Uterus (tissue), 4 donors: ENCODE results near the gene CCDC87. TPM values are rescaled to one million over a fixed set of nuclear protein-coding genes. Genes with fewer than 3 reads are reported as not detected.

Experiments used
- DNase-seq, 2 donors: peaks; one replicate each; pipeline ENCODE4 v3.0.0-alpha.2; 2019 to 2020
- H3K27ac ChIP-seq, 2 donors: fragments of 200-600 bp; sonication (generic); 1 replicate in 1 of 2; 2 replicates in 1 of 2; pipeline ENCODE4 v1.5.1; 2016 to 2018
- H3K27me3 ChIP-seq, 2 donors: fragments of 200-600 bp; sonication (generic); one replicate each; pipeline ENCODE4 v1.5.1; 2018 to 2019; ENCODE audit warnings: control low read depth in 1 of 2
- H3K36me3 ChIP-seq, 2 donors: fragments of 200-600 bp; sonication (generic); one replicate each; pipeline ENCODE4 v1.5.1; 2019; ENCODE audit warnings: control low read depth in 1 of 2
- H3K4me1 ChIP-seq, 2 donors: fragments of 200-600 bp; sonication (generic); one replicate each; pipeline ENCODE4 v1.5.1; 2018 to 2019; ENCODE audit warnings: control low read depth in 1 of 2
- H3K4me3 ChIP-seq, 2 donors: fragments of 200-600 bp; sonication (generic); 1 replicate in 1 of 2; 2 replicates in 1 of 2; pipeline ENCODE4 v1.5.1; 2018 to 2019; ENCODE audit warnings: mild to moderate bottlenecking in 1 of 2
- H3K9me3 ChIP-seq, 2 donors: fragments of 200-600 bp; sonication (generic); one replicate each; pipeline ENCODE4 v1.5.1; 2019; ENCODE audit warnings: control low read depth in 1 of 2
- CTCF ChIP-seq, 4 experiments: fragments of 200-600 bp in 2 of 4; fragments of 450-650 bp in 2 of 4; sonication (generic) in 2 of 4; IDR thresholded peaks; one replicate each; pipeline ENCODE4 v1.5.1; 2016 to 2019; ENCODE audit warnings: antibody characterized with exemption in 4 of 4, mild to moderate bottlenecking in 2 of 4, moderate library complexity in 1 of 4
- POLR2A ChIP-seq, 2 donors: fragments of 450-650 bp; IDR thresholded peaks; one replicate each; pipeline ENCODE4 v1.6.1; 2016; ENCODE audit warnings: antibody characterized with exemption in 2 of 2, mild to moderate bottlenecking in 1 of 2, moderate library complexity in 1 of 2
- intact Hi-C: fragments of 100-400 bp; cut with DNase I; formaldehyde crosslinking; loops from one replicate; pipeline ENCODE4 v1.15.1; 2023; ENCODE audit warnings: low total_unique reads
- total RNA-seq, 4 donors: library from RNA; depleted of rRNA in 3 of 4; stranded (reverse); fragments of >200 nt in 3 of 4; gene quantifications; one replicate each; pipeline versions ENCODE4 v1.1.0 to v1.2.4, GENCODE V29; 2014 to 2023
- donor health status: DM: yes; HTN: yes; CAD: no.

The CCDC87 gene
- total RNA-seq, 4 donors from 2014 or later: 0.52 TPM; not detected in 3

GRCh38 chr11:66616379-66617154 is 23.7 kb upstream of the CCDC87 start, which contains the start of gene RBM14:
Gene RBM14 (plus strand): TSS chr11:66616630. CDS start chr11:66616721, 91 bp downstream.
- Histone ChIP-seq H3K4me3 (peak within 1 kb of the TSS; percentile 69 to 89), H3K9me3 (no peaks in the 10 kb centered on the region), H3K27me3 (no peaks in the 10 kb centered on the region), H3K4me1 (peaks cover 0 to 9% of the 10 kb centered on the region in 2 donors), H3K27ac (peak within 1 kb of the TSS; percentile 91 to 97), H3K36me3 (no peaks in the 10 kb centered on the region)
- TF ChIP-seq POLR2A (IDR thresholded peaks at IDR 0.05) (peak; percentile 98 to 100), CTCF (IDR thresholded peaks at IDR 0.05) (peak in 1 of 4 experiments; percentile 20)
- peak; percentile 98 for DNase-seq
- intact Hi-C loops: no loop called here

- Histone ChIP-seq H3K4me3 (no peak overlapping the region), H3K4me1 (no peaks in the 10 kb centered on the region), H3K27me3 (no peaks in the 10 kb centered on the region), H3K36me3 (no peaks in the 10 kb centered on the region), H3K27ac (no peak overlapping the region), H3K9me3 (no peaks in the 10 kb centered on the region)
- intact Hi-C loops: no loop called here
- no peak for DNase-seq
- TF ChIP-seq POLR2A (IDR thresholded peaks at IDR 0.05) (no peak), CTCF (IDR thresholded peaks at IDR 0.05) (no peak)
Measured at GRCh38 chr11:66614073-66614472, 21.2 kb upstream of the CCDC87 start.

- Histone ChIP-seq H3K9me3 (no peaks in the 10 kb centered on the region), H3K36me3 (no peaks in the 10 kb centered on the region), H3K4me3 (no peak overlapping the region), H3K27ac (no peak overlapping the region), H3K27me3 (no peaks in the 10 kb centered on the region), H3K4me1 (peaks cover 0 to 4% of the 10 kb centered on the region in 2 donors)
- DNase-seq: no peak
- intact Hi-C loops: no loop called here
- no peak for TF ChIP-seq CTCF (IDR thresholded peaks at IDR 0.05)
- no peak for TF ChIP-seq POLR2A (IDR thresholded peaks at IDR 0.05)
Measured at GRCh38 chr11:66612458-66612857, 19.6 kb upstream of the CCDC87 start.

- Histone ChIP-seq H3K4me3 (no peak overlapping the region), H3K36me3 (no peaks in the 10 kb centered on the region), H3K27ac (no peak overlapping the region), H3K9me3 (no peaks in the 10 kb centered on the region), H3K27me3 (no peaks in the 10 kb centered on the region), H3K4me1 (peaks cover 0 to 4% of the 10 kb centered on the region in 2 donors)
- no peak for DNase-seq
- intact Hi-C loops: no loop called here
- TF ChIP-seq CTCF (IDR thresholded peaks at IDR 0.05): no peak
- TF ChIP-seq POLR2A (IDR thresholded peaks at IDR 0.05): no peak
Measured at GRCh38 chr11:66609721-66610617, 17.1 kb upstream of the CCDC87 start.
